ENCODE measurements around the gene CES5A.

GRCh38 chr16:55917373-55918160 lies 42.4 kb upstream of the CES5A start:
- TF ChIP-seq CTCF (IDR thresholded peaks at IDR 0.05; ENCODE audit: low read depth, low read length) (no peak), EZH2phosphoT487 (IDR thresholded peaks at IDR 0.05; ENCODE audit: low read depth) (no peak)
